ENCODE measurements around the gene RPS28.
"Not testable (repeated sequence)": the region's sequence is repeated elsewhere in the genome, so short reads cannot be mapped to it uniquely, and the experiment has no call there.

RPS28 gene

DNA sequence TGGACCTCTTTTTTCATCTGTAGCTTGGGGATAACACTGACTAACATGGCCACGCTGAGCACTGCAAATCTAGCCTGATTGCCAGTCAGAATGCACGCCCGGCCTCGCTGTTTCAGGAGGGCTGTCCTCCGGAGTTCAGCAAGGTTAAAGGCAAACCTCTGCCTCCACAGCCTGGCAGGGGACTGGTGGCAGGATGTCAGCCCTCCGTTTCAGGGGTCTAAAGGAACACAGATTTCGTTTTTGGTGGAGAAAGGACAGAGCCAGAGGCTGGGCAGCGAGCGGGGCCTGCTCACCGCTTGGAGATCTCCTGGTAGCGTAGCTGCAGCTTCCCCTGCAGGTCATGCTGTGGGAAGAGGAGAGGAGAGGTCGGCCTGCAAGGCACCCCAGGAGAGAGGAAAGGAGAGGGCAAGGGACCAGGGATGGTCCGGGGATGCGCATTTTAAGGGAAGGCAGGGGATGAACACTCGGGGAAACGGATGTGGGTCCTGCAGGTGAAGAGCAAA lies 681 bp upstream of the RPS28 start:
- no peak for DNase-seq

DNA sequence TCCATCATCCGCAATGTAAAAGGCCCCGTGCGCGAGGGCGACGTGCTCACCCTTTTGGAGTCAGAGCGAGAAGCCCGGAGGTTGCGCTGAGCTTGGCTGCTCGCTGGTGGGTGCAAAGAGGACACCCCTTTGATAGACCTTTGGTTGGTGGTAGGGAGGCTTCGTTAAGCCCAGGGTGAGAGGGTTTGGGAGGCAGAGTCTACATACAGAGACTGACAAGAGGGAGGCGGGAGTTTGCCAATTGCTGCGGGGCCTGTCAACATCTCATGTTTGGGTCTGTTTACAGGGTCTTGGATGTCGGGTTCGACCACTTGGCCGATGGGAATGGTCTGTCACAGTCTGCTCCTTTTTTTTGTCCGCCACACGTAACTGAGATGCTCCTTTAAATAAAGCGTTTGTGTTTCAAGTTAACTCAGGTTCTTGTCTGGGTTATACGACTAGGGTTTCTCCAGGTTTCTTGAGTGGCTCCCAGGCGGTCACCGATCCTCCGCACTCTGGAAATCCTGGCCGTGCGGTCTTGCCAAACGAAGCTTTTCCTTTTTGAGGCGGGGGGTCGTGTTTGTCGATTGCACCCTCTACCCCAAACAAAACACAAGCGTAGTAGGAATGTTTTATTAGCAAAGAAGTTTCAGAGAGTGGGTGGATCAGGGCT lies 816 bp downstream of the RPS28 start:
- no peak for DNase-seq

DNA sequence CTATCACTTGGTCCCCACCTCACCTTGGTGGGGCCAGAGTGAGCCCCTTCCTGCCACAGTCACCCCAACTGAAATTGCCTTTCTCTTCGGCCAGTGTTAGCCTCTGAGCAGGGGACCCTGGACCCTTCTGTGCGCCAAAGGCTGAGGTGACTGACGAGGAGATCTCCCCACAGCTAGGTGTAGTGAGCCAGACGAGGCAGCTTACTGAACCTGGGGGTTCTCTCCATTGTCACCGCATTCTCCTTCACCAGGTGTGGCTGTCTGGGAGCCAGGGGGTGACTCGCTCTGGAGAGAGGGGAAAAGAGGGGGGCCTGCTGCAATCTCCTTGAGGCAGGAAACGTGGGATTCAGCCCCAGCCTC lies 1.3 kb downstream of the RPS28 start:
- no peak for DNase-seq

DNA sequence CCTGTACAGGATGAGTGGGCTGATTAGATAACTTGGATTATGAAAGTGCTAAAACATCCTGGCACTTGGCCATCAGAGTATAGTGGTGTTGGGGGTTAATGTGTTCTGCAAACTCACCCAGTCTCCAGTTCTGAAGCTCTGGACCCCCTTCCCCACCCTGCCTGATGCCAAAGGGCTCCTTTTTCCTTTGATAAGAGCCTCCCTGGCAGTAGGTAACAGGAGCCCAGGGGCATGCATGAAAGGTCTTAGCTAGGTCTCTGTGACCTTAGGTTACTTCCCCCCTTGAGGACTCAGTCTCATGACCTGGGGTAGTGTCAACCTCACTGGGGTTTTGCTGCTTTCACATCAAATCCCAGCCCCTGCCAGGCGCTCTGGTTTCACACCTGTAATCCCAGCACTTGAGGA lies 2.5 kb downstream of the RPS28 start:
- DNase-seq = no peak

DNA sequence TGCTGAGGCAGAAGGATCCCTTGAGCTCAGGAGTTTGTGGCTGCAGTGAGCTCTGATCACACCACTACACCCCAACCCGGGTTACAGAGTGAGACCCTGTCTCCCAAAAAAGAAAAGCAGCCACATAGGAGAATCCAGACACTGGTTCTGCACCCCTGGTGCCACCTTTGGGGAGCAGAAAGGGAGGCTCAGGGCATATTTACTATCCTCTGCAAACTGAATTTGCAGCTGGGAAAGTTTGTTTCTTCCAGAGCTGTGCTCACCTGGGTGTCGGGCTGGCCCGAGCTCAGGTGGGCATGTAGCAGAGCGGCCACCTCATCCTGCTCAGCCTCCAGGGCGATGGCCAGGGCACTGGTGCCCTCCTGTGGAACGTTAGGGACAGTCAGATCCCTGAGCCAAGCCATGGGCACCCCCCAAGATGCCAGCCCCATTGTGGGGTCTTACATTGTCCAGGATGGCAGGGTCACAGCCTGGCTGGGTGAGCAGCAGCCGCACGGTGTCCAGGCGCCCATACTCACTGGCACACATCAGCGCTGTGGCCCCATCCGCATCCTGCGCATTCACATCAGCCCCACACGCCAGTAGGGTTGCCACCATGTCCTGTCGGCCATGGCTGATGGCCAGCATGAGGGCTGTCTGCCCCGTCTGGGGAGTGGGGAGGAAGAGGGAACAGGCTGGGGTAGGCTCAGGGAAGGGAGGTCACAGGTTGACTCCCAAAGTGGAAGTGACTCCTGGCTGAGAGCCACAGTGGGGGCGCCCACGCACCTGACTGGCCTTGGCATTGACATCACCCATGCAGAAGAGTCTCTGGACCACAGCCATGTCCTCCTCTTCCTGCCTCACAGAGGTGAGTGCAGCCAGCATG lies 3.1 kb downstream of the RPS28 start:
- no peak for DNase-seq

DNA sequence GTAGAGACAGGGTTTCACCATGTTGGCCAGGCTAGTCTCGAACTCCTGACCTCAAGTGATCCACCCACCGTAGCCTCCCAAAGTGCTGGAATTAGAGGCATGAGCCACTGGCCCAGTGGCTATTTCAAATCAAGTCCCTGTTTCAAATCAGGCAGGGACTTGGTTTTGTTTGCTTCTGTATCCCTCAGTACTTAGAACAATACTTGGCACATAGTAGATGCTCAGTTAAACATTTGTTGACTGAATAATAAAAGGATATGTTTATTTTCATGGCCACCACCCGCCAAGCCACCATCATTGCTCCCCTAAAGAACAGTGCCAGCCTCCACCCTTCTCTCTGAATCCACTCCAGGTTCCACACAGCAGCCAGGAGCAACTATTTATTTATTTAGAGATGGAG lies 4.2 kb downstream of the RPS28 start:
- DNase-seq = no peak

DNA sequence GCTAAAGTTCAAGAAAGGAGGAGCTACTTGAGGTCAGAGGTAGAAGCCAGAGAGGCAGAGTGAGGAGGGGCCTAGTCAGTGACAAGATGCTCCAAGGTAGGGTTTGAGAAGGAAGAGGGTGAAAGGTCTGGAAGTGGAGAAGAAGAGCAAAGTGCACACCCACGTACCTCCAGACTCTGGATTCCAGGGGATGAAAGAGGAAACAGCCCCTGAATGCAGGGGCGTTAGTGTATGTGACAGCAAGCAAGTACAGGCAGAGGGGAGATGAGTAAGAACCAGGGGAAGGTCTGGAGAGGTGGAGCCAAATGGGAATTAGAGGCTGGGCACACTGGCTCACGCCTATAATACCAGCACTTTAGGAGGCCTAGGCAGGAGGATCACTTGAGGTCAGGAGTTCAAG lies 8.7 kb downstream of the RPS28 start:
- DNase-seq = no peak

DNA sequence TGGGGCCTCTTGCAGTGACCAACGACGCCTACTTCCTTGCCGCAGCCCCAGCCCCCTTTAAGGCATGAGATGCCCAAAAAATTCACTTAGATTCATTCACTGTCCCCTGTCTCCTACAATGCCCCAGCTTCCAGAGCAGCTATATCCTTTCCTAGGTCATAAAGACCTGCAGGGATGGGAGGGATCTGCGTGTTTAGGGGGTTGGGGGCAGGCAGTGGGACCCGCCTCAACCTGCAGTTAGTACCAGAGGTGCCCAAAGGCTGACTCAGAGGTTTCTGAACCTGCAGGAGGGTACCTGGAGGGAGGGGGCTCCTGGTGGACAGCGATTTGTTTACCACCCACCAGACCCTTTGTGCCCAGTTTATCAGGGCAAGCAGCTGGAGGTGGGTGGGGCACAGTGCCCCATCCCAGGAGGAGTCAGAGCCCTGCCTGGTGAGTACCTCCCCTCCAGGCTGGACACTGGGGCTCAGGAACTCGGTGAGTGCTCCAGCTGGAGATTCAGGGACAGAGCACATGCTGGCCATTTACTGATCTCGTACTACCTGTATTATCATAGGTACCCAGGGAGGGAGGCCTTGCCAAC lies 10.1 kb downstream of the RPS28 start:
- no peak for DNase-seq

DNA sequence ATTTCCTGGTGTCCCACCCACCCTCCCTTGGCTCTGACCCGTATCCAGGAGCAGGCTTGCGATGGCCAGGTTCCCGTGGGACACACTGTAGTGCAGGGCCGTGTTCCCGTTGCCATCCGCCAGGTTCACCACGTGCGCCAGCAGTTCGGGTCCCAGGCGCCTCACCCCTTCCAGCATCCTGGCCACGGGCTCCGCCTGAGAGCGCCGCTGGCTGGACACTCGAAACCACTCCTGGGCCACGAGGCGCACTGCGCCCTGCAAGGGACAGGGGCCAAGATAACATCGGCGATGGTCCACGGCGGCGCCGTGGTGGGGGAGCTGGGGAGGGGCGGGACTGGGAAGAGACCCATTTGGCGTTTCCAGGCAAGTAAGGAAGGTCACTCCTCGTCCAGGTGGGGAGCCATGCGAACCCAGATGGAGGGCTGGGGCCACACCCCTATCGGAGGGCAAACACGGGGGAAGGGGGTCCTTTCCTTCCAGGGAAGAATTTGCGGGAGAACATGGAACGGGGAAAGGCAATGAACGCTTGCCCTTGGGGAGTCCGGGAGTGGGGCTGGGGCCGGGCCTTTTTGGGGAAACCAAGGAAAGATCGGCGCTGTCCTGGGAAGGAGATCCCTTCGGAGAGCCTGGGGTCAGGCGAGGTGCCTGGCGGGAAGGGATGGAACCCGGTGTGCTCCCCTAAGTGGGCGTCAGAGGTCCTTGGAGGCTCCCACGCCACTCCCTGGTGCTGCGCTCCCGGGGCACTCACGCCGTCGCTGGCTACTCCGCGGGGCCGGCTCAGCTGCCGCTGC lies 11.9 kb downstream of the RPS28 start:
- DNase-seq = no peak

DNA sequence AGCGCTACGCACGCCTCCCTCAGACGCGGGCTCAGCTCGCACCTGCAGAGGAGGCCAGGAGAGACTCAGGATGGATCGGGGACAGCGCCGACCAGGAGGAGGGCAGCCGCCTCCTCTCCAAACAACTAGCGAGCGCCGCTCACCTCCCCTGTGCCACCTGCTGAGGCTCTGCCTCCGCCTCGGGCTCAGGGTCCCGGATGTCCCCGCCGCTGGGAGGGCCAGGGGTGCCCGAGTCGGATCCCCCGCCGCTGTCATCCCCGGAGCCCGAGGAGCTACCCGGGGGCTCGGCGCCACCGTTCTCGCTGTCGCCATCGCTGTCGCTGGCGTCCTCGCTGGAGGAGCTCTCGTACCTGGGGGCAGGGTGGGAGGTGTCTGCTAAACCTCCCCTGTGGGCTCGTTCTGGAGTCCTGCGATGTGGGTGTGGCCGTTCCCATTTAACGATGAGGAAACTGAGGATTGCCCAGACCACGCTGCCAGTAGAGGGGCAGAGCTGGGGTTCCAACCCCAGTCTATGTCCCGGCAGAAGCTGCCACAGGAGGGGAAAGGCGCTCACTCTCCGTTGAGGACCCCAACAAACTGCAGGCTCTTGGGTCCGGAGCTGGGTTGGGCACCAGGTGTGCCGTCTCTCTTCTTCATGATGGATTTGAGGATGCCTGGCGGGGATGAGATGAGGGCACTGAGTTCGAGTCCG lies 12.6 kb downstream of the RPS28 start:
- no peak for DNase-seq

DNA sequence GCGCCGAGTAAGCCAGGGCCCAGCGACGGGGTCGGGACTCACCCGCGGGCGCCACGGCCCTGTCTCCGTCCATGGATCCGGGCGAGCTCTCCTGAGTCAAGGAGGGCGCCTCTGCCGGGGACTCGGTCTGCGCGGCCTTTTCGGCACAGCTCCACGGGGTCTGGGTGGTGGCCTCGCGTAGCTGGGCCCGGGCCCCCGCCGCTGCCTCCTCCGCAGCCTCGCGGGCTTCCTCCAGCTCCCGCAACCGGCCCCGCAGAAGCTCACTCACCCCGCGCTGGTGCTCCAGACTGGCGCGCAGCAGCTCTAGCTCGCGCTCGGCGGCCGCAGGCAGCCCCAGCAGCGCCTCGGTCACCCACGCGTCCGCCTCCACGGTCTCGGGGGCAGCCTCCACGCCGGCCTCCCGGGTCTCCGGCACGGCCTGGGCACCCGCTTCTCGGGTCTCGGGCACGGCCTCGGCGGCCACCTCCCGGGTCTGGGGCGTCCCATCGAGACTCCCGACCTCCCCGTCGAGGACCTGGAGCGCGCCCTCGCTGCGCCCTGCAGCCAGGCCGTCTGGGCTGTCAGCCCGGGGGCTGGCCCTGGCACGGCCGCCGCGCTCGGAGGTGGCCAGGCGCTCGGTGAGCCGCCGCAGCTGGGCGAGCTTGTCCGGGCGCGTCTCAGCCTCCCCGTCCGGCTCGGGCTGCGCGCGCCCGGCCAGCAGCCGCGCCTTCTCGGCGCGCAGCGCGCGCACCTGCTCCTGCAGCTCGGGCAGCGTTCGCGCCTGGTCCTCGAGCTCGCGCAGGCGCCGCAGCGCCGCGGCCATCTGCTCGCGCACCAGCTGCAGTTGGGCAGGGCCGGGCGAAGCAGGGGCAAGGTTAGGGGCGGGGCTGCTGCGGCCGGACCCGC lies 13.4 kb downstream of the RPS28 start:
- peak; percentile 86 for DNase-seq

DNA sequence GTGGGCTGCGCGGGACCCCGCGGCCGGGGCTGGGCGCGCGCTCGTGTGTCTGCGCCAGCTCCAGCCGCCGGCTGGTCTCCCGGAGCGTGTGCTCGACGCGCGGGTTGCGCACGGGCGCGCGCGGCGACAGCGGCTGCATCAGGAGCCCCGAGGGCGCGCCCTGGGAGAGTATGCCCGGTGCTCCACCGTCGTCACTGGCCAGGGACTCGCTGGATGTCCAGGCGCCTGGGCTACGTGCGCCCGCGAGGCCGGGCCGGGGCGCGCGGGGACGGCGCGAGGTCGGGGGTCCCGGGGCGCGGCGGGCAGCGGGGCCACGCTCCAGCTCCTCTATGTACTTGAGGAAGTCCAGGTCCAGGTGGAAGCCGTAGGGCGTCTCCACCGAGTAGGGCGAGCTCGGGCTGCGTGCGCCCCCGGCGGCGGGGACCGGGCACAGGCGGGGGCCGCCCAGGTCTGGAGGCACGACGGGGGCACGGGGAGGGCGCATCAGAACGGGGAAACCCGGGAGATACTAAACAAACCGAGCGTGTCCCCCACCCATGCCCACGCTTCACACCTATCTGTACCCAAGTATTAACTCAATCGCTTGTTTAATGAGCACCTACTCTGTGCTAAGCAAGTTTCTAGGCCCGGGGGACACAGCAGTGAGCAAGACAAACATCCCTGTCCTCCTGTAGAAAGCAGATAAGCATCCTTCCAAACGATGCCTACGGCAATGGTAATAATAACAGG lies 14.2 kb downstream of the RPS28 start:
- DNase-seq = no peak

DNA sequence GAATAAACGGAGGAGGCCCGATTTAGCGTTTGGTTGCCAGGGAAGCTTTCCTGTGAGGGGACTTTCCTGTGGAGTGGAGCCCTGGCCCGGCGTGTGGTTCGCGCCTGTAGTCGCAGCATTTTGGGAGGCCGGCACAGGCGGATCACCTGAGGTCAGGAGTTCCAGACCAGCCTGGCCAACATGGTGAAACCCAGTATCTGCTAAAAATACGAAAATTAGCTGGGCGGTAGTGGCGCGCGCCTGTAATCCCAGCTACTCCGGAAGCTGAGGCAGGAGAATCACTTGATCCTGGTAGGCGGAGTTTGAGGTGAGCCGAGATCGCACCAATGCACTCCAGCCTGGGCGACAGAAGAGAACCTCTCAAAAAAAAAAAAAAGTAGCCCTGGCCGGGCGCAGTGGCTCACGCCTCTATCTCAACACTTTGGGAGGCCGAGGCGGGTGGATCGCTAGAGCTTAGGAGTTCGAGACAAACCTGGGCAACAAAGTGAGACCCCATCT lies 14.8 kb downstream of the RPS28 start:
- DNase-seq = peak; percentile 35

DNA sequence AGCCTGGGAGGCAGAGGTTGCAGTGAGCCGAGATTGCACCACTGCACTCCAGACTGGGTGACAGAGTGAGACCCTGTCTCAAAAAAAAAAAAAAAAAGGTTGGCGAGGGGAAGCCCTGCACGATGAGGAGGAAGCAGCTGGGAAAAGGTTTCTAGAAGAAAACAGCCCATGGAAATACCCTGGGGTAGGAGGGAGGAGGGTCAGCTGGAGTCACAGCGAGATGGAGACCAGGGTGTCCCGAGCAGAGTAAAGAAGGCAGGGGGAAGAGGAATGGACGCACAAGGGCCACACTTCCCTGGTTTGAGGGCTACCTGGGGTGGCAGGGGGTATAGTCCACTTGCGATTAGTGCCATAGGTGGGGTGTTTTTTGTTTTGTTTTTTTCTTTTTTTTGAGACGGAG lies 15.4 kb downstream of the RPS28 start:
- no peak for DNase-seq

DNA sequence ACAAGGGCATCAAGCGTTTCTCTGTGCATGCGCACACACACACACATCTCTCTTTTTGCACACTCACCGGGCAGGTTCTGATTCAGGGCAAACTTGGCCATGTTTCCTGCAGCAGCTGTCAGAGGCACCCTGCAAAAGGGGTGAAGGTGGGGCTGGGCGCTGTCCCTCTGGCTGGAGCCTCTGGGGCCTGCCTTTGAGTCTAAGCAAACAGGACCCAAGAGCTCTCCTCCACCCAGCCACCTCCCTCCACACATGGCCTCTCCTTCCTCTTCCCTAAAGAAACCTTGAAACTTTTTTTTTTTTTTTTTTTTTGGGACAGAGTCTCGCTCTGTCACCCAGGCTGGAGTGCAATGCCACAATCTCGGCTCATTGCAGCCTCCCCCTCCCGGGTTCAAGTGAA lies 16.4 kb downstream of the RPS28 start:
- DNase-seq = no peak

DNA sequence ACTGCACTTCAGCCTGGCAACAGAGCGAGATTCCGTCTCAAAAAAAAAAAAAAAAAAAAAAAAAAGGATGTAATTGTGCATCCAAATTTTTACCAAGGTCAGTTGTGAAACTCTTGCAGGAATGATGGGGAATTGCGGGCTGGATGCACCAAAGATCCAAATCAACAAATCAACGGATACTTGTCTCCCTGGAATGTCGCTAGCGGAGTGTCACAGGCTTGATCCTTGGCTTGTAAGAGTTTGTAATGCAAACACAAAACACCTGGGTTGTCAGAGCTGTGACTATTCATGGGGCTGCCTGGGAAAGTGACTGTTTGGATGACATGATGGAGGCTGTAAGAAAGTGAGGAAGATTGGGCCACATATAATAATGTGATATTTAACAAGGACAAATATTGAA lies 17.5 kb downstream of the RPS28 start:
- no peak for DNase-seq

DNA sequence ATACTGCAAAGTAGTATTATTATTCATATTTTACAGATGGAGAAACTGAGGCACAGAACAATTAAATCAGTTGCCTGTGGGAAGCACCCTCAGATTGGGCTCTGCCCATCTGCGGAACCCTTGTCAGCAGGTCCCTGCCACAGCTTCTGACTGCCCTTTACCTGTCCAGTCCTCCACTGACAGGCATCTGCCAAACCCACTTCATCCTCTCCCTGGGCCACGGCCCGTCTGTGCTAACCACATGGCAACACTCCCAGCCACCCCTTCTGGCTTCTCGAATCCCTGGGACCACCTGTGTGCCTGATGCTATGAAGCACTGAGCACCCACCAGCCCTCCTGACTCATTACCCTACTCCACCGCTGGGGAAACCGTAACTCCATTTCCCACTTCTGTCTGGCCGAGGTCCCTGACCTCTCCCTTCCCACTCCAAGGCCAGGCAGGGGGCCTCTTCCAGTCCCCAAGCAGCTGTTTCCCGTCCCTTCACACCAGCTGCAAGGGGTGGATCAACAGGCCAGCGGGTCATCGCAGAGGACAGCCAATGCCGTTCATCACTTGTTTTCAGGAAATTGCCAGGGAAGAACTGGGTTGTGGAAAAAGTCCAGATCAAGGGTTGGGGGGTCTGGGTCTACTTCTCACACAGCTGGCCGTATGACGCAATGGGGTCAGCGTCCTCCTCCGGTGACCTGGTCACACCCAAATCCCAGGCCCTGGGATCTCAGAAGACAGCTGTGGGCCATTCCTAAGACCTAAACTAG lies 19.2 kb downstream of the RPS28 start:
- no peak for DNase-seq

DNA sequence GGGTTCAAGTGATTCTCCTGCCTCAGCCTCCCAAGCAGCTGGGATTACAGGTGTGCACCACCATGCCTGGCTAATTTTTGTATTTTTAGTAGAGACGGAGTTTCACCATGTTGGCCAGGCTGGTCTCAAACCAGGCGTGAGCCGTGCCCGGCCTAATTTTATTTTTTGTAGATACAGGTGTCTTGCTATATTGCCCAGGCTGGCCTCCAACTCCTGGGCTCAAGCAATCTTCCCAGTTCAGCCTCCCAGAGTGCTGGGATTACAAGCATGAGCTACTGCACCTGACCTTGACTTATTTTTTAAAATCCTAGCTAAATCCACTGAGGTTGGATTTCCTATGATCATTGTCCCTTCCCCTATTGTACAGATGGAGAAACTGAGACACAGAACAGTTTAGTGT lies 20.2 kb downstream of the RPS28 start:
- not testable (repeated sequence) for DNase-seq

DNA sequence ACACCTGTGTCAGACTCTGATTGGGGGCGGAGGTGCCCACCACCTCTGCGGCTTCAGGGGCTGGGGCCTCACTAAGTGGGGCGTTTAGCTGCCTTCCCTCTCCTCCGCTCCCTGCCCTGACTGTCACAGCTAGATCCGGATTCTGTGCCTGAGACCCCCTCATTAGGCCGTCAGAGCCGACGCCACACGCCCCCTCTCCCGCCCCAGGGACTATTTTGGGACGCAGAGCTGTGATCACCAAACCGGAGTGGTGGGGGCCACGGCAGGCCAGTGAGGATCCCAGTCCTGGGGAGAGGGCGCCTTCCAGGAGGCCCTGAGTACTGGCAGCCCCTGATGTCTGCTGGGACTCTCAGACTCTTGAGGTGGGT lies 21.0 kb downstream of the RPS28 start:
- DNase-seq = no peak
